AG04449 (cell line): Measurements from ENCODE around the gene DENND5B.
"Not testable (repeated sequence)": the region's sequence is repeated elsewhere in the genome, so short reads cannot be mapped to it uniquely, and the experiment has no call there.

Source experiments
- CTCF ChIA-PET: fragments of 350-600 bp; formaldehyde crosslinking; extraction: SDS; loops from one replicate; lab custom pipeline; 2021; ENCODE audit warnings: antibody characterized with exemption; lab: Yijun Ruan, JAX
- POLR2A ChIA-PET: fragments of 400-600, 350-600 bp; formaldehyde crosslinking; extraction: SDS; loops from one replicate; lab custom pipeline; 2020; ENCODE audit warnings: antibody characterized with exemption, inconsistent platforms; lab: Yijun Ruan, JAX
- DNase-seq: peaks from one replicate; pipeline ENCODE4 v3.0.0-alpha.2; 2010; ENCODE audit warnings: low read depth, low spot score
- H3K4me3 ChIP-seq: 2 replicates; pipeline ENCODE4 v1.5.1; 2011; ENCODE audit warnings: low read depth, mild to moderate bottlenecking, control low read depth, low read length
- CTCF ChIP-seq: IDR thresholded peaks from one replicate; pipeline ENCODE4 v1.5.1; 2011; ENCODE audit warnings: mild to moderate bottlenecking, moderate library complexity, low read length, control low read depth, inconsistent platforms; ENCODE audit not compliant: insufficient read depth; ENCODE audit errors: missing control alignments

The DENND5B gene

GRCh38 chr12:31406345-31406744, 184.6 kb downstream of the DENND5B start:
- no peak for DNase-seq
- CTCF ChIA-PET = interaction anchor here (7.0 kb wide), 1 partner anchor 236 kb away, joined by 139 read pairs; no protein-coding TSS in a partner anchor
- no peak for TF ChIP-seq CTCF
- no peak overlapping the region for H3K4me3 ChIP-seq
- POLR2A ChIA-PET = no interaction called here

- CTCF ChIA-PET = interaction anchor here (0.9 to 7.0 kb wide), 5 partner anchors 16 to 248 kb away, joined by 3 to 139 read pairs (median 32); no protein-coding TSS in a partner anchor
- no peak overlapping the region for H3K4me3 ChIP-seq
- no peak for TF ChIP-seq CTCF
- POLR2A ChIA-PET = interaction anchor here (0.6 to 0.7 kb wide), 2 partner anchors 93 to 250 kb away, joined by 3 to 4 read pairs; no protein-coding TSS in a partner anchor
- no peak for DNase-seq
Measured at GRCh38 chr12:31405021-31405420, 185.9 kb downstream of the DENND5B start.

DNA sequence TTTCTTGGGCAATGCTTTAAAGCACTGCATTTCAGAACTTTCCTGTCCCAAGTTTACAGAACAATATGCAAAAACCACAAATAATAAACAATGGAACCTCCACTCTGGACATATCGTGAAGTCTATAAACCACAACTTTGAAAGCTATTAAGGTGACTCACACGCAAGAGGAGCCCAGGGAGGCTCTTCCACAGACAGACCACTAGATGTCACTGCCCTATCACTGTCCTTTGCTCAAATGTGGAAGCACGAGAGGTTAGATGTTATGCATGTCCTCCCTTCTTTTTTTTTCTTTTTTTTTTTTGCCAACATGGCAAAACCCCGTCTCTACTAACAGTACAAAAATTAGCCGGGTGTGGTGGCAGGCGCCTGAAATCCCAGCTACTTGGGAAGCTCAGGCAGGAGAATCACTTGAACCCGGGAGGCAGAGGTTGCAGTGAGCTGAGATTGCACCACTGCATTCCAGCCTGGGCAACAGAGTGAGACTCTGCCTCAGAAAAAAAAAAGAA, 187.8 kb downstream of the DENND5B start:
- TF ChIP-seq CTCF = peak; percentile 86

GRCh38 chr12:31393004-31393550, 197.9 kb downstream of the DENND5B start:
- POLR2A ChIA-PET = no interaction called here
- H3K4me3 ChIP-seq = no peak overlapping the region
- DNase-seq = no peak
- CTCF ChIA-PET = no interaction called here
- TF ChIP-seq CTCF = no peak

More for the DNA sequence above, 187.8 kb downstream of the DENND5B start:
- ChIA-PET CTCF (interaction anchor here (0.6 to 7.0 kb wide), 27 partner anchors 9 to 325 kb away, joined by 3 to 139 read pairs (median 4); partner anchors contain the start of gene DENND5B), POLR2A (interaction anchor here (0.8 kb wide), 1 partner anchor 236 kb away, joined by 4 read pairs; no protein-coding TSS in a partner anchor)
- not testable (repeated sequence) for H3K4me3 ChIP-seq
- DNase-seq = peak; percentile 74

DNA sequence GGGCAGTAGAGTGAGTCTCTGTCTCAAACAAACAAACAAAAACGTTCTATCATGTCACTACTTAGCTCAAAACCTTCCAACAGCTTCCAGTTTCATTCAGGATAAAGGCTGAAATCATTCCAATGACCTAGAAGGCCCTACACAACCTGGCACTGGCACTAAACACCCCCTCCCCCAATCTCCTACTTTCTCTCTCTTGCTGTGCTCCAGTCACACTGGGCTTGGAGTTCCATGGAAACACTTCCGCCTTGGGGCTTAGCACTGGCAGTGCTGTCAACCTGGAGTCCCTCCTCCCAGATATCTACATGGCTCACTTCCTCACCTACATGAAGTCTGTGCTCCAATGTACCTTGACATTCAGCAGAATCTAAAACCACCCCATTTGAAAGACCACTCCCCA, 199.9 kb downstream of the DENND5B start:
- CTCF ChIA-PET = interaction anchor here (0.6 to 1.8 kb wide), 4 partner anchors 8 to 21 kb away, joined by 3 to 5 read pairs (median 3); no protein-coding TSS in a partner anchor
- no peak for TF ChIP-seq CTCF
- POLR2A ChIA-PET = no interaction called here
- no peak overlapping the region for H3K4me3 ChIP-seq
- no peak for DNase-seq

DNA sequence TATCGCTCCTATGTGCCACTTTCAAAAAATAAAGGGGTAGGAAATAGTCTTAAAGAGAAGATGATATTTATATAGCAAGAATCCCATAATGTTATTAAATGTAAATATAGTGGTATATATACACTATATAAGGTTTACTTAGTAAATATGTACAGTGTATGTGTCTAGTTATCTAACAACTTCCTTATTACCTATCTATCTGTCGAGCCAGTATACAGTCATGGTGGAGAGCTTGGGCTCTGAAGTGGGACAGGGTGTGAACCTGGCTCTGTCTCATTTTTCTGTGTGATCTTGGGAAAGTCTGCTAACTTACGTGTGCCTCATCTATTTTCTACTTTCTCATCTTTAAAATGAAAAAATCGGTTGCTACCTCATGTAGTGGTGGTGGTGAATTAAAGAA, 202.2 kb downstream of the DENND5B start:
- ChIA-PET POLR2A (no interaction called here), CTCF (interaction anchor here (0.8 to 1.9 kb wide), 3 partner anchors 14 to 249 kb away, joined by 3 to 5 read pairs (median 4); no protein-coding TSS in a partner anchor)
- H3K4me3 ChIP-seq = no peak overlapping the region
- DNase-seq = no peak
- no peak for TF ChIP-seq CTCF
